Left ventricle myocardium inferior (tissue), 1 donor: ENCODE measurements around the gene PHACTR3. TPM values are rescaled to one million over a fixed set of nuclear protein-coding genes. Genes with fewer than 3 reads are reported as not detected.

Experiments used
- DNase-seq: peaks from one replicate; pipeline ENCODE4 v3.0.0-alpha.2; 2020
- H3K27ac ChIP-seq: fragments of 200-600 bp; replicated peaks from 2 replicates; pipeline ENCODE4 v1.8.0; 2021
- H3K27me3 ChIP-seq: fragments of 200-600 bp; 2 replicates; pipeline ENCODE4 v1.8.0; 2021; ENCODE audit warnings: low read depth
- H3K36me3 ChIP-seq: fragments of 200-600 bp; 2 replicates; pipeline ENCODE4 v1.8.0; 2021
- H3K4me1 ChIP-seq: fragments of 200-600 bp; 2 replicates; pipeline ENCODE4 v1.8.0; 2021
- H3K4me3 ChIP-seq: fragments of 200-600 bp; 2 replicates; pipeline ENCODE4 v1.8.0; 2021; ENCODE audit warnings: mild to moderate bottlenecking, moderate library complexity
- H3K9me3 ChIP-seq: fragments of 200-600 bp; replicated peaks from 2 replicates; pipeline ENCODE4 v1.8.0; 2021
- intact Hi-C: fragments of 100-400 bp; cut with micrococcal nuclease; formaldehyde crosslinking; loops from one replicate; pipeline ENCODE4 v1.11.0; 2022
- total RNA-seq: library from RNA; stranded (reverse); fragmentation: NEBNext Ultra II Directional; extraction: Animal tissue kit (Norgen Biotek cat#: 25700); gene quantifications from one replicate; pipeline ENCODE4 v1.2.1, GENCODE V29; 2021
- TF ChIP-seq, protein P1 (sequence below): fragments of 200-600 bp; IDR thresholded peaks from 2 replicates; pipeline ENCODE4 v1.8.0; 2021; ENCODE audit warnings: antibody characterized with exemption, mild to moderate bottlenecking, borderline replicate concordance
- donor health status: DM: no; HTN: yes; CAD: no; lungs with severe emphysema.

PHACTR3 gene
- total RNA-seq, 1 donor from 2014 or later, result 4.3 TPM

DNA sequence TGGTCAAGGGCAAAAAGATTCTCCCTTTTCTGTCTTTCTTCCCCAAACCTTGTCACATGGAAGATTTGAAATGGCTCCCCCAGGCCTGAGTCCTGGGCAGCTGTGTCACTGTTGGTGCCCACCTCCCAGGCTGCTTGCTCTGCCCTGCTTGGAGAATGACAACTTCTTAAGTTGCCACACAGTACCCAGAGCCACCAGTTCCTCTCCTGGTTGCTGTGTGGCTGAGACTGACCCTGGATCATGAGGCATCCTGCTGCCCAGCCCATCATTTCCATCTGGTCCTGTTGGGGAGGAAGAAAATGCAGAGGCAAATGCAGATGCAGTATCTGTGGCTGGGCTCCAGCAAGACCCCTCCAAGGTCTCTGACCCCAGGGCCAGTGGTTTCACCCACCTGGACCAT is 113.7 kb downstream of the PHACTR3 start:
- intact Hi-C loops, result no loop called here
- Histone ChIP-seq H3K4me1 (peaks cover 5% of the 10 kb centered on the region), H3K4me3 (no peak overlapping the region), H3K27me3 (peaks cover 17% of the 10 kb centered on the region), H3K36me3 (no peaks in the 10 kb centered on the region), H3K9me3 (no peaks in the 10 kb centered on the region), H3K27ac (no peak overlapping the region)
- no peak for DNase-seq
- TF ChIP-seq, protein P1, sequence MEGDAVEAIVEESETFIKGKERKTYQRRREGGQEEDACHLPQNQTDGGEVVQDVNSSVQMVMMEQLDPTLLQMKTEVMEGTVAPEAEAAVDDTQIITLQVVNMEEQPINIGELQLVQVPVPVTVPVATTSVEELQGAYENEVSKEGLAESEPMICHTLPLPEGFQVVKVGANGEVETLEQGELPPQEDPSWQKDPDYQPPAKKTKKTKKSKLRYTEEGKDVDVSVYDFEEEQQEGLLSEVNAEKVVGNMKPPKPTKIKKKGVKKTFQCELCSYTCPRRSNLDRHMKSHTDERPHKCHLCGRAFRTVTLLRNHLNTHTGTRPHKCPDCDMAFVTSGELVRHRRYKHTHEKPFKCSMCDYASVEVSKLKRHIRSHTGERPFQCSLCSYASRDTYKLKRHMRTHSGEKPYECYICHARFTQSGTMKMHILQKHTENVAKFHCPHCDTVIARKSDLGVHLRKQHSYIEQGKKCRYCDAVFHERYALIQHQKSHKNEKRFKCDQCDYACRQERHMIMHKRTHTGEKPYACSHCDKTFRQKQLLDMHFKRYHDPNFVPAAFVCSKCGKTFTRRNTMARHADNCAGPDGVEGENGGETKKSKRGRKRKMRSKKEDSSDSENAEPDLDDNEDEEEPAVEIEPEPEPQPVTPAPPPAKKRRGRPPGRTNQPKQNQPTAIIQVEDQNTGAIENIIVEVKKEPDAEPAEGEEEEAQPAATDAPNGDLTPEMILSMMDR, result no peak

DNA sequence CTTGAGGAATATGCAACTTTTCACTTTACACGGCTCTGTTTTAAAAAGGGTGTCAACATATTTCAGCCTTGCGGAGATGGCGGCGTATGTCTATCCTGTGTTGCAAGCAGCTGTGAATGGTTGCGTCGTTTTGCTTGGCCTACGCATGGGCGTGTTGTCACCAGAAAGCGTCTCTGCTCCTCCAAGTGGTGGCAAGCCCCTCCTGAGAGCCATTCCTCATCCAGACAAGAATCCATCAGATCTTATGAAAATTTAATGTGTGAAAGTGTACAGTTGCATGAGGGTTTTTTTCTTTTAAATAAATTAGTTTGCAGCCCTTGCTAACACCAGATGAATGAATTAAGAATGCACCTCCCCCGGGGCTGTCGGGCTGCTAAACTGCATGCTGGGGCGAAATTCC is 114.4 kb downstream of the PHACTR3 start:
- no peaks in the 10 kb centered on the region for H3K36me3 ChIP-seq
- no peak overlapping the region for H3K4me3 ChIP-seq
- H3K27me3 ChIP-seq, result peaks cover 19% of the 10 kb centered on the region
- no peak overlapping the region for H3K27ac ChIP-seq
- no peaks in the 10 kb centered on the region for H3K9me3 ChIP-seq
- peaks cover 5% of the 10 kb centered on the region for H3K4me1 ChIP-seq
- intact Hi-C loops, result no loop called here
- TF ChIP-seq, protein P1, result no peak
- DNase-seq, result no peak

DNA sequence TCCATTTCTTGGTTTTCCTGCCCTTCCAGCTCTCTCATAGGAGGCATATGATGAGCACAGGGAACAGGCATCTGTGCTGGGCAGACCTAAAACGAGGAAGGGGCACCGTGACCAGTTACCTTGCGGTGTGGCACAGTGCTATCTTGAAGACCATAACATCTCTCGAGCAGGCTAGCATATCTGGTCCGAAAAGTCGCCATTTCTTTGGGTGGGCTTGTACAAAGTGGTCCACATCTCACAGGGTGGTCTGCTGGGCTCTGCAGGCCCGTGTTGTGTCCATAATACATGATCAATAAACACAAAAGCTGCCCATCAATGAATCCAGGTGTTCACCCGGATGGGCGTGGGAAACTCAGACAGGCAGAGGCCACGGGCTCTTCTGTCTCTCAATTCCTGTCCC is 115.7 kb downstream of the PHACTR3 start:
- H3K36me3 ChIP-seq, result no peaks in the 10 kb centered on the region
- intact Hi-C loops, result no loop called here
- no peak overlapping the region for H3K27ac ChIP-seq
- peaks cover 30% of the 10 kb centered on the region for H3K27me3 ChIP-seq
- no peak overlapping the region for H3K4me3 ChIP-seq
- TF ChIP-seq, protein P1, result no peak
- no peaks in the 10 kb centered on the region for H3K9me3 ChIP-seq
- peaks cover 5% of the 10 kb centered on the region for H3K4me1 ChIP-seq
- no peak for DNase-seq

DNA sequence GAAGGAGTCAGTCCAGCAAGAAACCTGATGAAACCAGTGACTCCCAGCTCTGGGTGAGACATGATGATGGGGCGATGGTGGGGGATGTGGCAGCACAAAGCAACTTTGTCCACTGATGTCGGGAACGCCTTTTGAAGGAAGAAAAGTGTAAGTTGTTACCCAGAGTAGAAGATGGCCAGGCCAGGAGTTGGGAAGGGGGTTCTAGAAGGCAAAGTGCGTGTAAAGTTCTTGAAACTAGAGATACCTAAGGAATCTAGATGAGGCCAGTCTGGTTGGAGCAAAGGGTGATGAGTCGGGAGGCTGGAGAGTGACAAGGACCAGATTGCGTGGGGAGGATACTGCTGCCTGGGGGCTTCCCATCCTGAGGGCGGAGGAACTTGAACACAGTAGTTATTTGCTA is 117.0 kb downstream of the PHACTR3 start:
- Histone ChIP-seq H3K27me3 (peaks cover 38% of the 10 kb centered on the region), H3K9me3 (no peaks in the 10 kb centered on the region), H3K27ac (no peak overlapping the region), H3K4me1 (no peaks in the 10 kb centered on the region), H3K4me3 (no peak overlapping the region), H3K36me3 (no peaks in the 10 kb centered on the region)
- TF ChIP-seq, protein P1, result no peak
- intact Hi-C loops, result no loop called here
- no peak for DNase-seq

DNA sequence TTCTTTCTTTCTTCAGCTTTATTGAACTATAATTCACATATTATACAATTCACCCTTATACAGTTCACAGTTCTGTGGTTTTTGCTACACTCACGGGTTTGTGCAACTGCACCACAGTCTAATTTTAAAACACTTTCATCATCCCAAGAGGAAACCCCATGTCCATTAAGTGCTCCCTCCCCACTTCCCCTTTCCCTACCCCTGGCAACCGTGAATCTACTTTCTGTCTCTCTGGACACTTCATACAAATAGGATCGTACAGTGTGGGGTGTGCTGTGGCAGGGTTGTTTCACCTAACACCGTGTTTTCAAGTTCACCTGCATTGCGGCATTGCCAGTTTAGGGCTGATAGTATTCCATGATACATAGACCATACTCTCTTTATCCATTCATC is 118.8 kb downstream of the PHACTR3 start:
- TF ChIP-seq, protein P1, result no peak
- Histone ChIP-seq H3K4me3 (no peak overlapping the region), H3K27ac (no peak overlapping the region), H3K36me3 (no peaks in the 10 kb centered on the region), H3K4me1 (no peaks in the 10 kb centered on the region), H3K9me3 (no peaks in the 10 kb centered on the region), H3K27me3 (peaks cover 34% of the 10 kb centered on the region)
- intact Hi-C loops, result no loop called here
- no peak for DNase-seq
